GM21825 (cell line): ENCODE data around the gene APP.

Experiments used
- ATAC-seq: cut with Tn5 transposase; IDR thresholded peaks from one replicate; pipeline ENCODE4 v1.9.1; 2021; ENCODE audit warnings: mild to moderate bottlenecking, moderate library complexity; ENCODE audit not compliant: unreplicated experiment

Gene APP

DNA sequence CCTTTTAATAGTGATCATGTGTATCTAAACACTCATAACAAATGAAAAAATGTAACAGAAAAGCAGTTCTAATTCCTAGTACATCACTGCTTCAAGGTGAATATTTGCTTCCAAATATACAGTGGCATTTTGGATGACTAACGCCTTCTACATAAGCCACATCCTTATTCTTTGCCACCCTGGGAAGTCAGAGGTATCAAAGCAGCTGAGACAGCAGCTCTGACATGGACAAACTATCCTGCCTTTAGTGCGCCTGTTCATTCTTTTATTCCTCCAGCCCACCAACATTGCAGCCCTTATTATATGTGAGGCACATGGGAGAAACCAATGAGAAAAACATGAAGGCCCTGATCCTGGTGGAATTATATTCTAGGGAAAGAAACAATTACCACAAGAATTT lies 183.0 kb downstream of the APP start:
- ATAC-seq: no peak

DNA sequence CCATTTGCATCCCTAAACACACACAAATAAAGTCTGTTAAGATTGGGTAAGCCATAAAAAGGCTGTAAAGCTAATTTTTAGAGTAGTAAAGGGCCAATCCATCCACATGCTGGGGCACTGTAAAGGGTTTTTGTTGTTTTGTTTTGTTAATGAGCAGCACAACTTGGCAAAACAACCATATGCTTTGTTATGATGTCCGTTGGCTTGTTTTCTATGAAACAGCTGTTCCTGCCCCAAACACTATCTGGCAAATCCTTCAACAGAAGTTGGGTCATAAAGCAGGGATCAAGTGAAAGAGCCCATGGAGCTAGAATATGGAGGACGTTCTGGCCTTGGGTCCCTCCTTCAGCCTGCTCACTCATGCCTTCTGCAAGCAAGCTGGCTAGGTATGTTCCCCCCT lies 183.6 kb downstream of the APP start:
- ATAC-seq: no peak

DNA sequence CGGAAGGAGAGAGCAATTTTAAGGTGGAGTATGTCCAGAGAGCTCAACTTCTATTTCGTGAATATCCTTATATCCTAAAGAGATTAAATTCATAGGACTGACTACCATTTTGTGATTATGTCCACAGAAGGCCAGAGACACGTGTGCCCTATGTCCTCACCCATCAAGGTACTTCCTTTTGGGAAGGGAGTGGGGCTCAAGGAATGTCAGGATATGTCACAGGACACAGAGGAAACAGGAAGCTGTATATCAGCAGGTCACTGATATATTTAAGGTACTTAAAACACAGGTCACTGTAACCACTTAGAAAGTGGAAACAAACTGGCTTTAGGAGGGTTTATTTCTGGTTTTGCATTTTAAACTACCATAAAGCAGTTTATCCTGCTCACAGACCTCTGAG lies 184.6 kb downstream of the APP start:
- ATAC-seq: no peak

DNA sequence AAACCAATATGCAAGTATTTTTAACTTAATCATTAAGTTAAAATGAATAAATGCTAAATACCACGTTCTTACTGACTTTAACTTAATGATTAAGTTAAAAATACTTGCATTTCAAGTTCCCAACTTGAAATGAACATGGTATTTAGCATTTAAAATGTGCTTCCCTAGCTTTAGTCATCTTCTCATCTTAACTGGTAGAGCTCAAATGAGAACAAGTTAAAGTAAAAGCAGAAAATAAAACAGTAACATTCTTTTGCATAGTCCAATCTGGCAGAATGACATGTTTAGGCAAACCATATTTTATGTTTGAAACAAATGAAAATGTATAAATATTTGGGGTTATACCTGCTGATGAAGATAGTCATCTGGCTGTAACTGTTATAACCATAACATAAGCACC lies 186.0 kb downstream of the APP start:
- no peak for ATAC-seq

DNA sequence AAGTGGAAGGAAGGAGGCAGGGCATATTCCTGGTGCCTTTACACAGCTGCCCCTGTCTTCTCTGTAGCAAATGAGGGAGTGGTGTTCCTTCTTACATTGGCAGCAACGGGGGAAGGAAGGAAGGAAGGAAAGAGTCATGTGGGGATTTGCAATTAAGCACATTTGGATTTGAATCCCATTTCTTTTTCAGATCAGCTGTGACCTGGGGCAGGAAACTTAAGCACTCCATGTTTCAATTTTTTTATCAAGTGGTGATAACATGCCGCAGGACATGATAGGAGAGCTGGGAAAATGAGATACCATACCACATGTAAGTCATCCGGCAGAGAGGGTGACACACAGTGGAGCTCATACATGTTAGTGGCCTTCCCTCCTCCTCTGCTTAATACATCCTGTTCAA lies 186.8 kb downstream of the APP start:
- ATAC-seq: no peak

DNA sequence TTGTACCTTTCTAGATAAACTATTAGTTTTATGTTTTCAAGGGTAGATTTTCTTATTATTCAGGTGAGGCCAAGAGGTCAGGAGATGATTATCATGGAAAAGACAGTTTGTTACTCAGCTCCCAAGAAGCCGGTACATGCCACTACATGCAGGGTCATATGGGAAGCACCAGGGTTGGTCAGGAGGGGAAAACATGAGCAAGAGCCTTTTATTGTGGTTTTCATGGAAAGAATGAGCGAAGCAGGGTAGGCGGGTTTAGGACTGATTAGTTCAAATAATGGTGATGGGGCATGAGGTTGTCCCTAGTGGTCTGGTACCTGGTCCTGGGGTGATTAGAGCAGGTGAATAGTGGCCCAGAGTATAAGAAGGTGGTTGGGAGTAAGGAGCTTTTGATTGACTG lies 189.9 kb downstream of the APP start:
- no peak for ATAC-seq

DNA sequence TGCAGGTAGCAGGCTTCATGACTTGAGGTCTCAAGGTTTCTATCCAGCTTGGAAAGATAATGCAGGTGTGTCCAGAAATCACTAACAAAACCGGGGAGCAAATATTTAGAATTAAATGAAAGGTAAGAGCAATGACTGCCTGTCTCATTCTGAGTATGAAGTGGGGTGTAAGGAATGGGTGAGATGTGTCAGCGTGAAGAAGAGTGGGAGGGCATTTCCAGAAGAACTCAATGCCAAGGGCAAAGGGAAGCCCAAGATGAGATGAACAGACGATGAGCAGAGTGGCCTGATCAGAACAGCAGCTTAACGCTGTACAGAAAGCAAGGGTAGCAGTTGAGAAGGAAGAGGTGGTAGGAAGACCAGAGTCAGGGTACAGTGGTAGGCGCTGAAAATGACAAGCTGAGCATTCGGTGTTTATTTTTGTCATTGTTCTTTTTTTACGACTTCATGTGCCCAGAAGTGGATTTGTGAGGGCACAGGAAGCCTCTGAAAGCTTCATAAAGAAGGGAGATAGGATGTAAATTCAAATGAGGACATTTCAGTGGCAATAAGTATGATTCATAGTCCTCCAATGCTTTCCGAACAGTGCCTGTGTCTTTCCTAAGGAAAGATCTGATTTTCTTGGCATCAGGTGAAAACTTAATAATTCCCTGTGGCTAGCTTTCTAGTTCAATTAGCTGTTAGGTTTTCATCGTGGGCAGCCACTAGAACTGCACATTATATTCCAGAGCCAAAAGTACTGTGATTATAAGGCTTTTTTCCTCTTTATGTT lies 190.5 kb downstream of the APP start:
- ATAC-seq: no peak

DNA sequence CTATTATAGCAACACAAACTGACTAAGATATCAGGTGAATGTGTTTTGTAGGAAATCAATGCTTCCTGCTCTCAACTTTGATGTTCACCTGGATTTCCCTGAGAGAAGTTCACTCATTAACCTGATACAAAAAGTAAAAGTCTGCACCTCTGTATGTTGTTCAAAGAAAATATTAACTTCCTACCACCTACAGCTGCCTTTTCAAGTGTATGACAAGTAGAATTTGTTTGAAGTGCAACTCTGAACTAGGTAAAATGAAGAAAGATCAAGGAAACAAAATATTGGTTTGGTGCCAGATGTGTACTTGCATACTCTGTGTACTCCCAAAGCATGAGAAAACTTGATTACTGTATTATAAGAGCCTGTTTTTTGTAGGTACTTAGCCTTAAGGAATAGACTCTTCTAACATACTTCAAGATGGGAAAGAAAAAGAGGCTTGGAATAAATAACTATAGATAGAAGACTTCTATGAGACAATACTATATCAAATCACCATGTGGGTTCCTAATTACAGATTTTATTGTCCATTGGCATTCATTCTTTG lies 193.4 kb downstream of the APP start:
- no peak for ATAC-seq

DNA sequence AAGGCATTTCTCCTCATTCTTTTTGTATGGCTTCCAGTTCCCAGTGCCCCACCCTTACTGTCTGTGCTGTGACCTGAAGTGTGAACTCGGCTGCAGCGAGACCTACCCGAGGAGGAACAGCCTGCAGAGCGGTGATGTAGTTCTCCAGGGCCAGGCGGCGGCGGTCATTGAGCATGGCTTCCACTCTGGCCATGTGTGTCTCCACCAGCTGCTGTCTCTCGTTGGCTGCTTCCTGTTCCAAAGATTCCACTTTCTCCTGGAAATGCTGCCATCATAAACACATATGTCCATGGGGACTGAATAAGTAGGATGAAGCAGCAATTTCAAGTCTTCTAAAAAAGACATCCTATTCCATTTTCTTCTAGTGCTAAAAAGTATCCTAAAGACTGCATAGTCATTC lies 195.6 kb downstream of the APP start:
- ATAC-seq: no peak

DNA sequence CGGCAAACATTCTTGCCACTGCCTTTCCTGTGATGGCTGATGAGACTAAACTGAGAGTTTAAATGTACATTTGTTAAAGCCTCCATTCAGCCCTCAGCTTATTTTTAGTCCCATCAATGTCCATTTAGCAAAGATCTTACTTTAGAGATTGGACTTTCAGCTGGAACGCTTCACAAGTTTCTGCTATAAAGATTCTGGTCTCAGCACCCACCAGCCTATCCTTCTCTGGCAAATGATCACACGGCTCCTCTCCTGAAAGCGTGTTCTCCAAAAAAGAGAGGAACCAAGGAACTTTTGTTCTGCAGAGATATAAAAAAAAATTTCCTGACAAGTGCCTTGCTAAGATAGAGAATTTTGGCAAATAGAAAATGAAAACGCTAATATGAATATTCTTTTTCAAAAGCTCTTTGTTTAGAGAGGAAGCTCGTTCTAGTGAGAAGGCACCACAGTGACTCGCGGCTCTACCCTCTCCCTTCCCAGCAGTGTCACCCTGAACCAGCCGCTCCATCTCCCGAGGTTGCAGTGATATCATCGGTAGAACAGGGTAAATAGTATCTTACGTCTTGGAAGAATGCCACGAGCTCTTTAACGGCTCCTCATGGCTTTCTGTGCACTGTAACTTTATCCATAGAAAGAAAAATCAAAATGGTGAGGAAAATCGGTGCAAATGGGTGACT lies 200.2 kb downstream of the APP start:
- no peak for ATAC-seq

DNA sequence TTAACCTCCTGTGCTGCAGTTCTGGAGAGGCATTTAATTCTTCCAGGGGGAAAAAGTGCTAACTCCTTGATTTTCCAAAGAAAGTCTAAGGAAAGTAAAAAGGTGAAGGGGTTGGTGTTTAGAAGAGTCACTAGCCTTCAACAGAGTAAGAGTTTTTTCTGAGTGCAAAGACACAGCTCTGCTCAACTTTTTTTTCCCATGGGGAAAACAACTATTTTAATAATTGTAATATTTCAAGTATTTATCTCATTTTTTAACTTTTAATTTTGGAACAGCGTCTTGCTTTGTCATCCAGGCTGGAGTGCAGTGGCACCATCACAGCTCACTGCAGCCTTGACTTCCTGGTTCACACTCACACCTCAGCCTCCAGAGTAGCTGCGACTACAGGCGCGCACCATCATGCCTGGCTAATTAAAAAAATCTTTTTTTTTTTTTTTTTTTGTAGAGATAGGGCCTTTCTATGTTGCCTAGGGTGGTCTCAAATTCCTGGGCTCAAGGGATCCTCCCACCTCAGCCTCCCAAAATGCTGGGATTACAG lies 202.6 kb downstream of the APP start:
- peak; percentile 36 for ATAC-seq

DNA sequence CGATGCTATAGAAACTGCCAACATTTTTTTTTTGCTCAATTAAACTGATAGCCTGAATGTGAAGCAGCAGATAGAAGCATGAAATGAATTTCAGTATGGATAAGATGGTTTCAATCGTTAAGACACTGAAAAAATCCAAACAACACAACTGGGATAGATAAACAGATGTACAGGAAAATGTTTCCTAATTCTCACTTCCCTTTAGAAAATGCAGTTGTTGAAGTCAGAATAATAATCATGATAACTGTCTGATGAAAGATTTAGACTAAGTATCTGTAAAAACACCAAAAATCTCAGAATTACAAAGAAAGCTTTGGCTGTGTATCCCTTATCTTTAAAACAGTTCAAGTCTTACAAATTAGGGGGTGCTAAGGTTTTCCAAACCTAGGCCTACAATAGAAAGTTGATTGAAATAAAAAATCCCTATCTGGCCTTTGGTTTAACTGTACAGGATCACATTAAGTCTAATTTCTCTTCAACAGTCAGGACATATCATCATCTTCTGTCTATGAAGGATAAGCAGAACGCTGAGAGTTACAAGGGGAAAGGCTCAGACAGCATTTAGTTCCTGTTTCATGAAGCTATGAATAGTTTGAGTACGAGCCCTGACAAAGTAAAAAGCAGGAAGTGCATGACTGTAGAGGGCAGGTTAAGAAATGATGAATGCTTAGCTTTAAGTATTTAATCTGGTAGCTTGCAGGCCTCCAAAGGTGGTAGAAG lies 203.2 kb downstream of the APP start:
- peak; percentile 99 for ATAC-seq

DNA sequence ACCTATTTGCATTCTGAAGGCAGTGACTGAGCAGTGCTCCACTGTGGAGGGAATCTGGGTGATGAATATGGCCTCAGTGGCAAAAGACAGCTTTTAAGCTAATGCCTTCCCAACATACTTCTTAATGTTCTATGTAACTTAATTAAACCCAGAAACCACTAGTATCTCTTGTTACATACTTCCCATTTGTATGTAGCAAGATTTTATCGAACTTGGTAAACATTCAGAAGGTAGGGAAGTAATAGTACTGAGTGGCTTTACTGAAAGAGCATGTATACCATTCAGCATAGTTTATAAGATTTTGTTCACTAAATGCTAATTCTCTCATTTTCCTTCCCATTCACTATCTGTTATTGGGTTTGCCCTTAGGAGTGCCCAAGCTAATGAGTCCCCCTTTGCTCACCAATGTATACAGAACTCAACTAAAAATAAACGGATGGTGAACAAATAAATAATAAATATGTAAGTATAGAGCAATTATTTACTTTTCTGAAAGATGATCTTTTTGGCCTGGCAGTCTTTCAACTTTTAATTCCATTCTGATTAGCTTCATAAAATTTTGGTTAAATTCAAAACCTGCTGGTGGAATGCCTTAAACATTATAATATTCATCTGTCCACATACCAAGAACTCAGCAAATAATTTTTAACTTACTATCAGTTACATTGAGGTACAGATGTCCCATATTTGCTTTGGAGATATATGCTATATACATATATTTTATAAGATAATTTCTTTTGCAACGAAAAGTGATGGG lies 204.4 kb downstream of the APP start:
- no peak for ATAC-seq

DNA sequence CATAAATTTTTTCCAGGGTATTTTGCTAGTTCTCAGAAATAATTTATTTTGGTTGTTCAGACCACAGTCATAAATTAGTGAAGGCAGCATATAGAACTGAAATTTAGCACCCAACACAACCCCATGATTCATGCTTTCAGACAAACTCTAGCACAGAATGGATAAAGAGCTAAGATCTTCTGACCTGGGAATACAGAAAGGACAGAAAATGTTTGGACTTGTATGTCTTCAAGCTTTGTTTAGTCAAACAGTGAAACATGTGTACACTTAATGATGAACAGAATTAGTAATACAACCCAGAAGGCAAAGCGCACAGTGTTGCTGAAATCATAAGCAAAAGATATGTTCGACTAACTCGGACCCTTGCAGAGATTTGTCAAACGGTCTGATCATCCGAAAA lies 205.6 kb downstream of the APP start:
- no peak for ATAC-seq

DNA sequence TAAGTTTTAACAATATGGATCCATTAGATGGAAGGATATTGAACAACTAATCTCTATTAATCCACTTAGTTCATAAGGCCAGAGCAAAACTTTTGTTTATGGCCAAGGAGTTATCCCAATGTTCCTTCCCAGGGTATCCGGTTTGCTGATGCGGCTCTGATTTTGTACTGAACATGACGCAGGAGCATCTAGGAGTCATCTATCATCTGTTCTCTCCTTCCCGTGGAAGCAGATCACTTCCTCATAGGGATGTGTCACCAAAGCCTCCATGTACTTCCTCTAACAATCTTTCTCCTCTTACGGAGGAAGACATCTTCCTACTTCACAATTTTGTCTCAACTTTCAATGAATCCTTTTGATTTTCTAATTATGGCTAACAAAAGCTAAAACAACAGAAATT lies 206.6 kb downstream of the APP start:
- ATAC-seq: no peak

DNA sequence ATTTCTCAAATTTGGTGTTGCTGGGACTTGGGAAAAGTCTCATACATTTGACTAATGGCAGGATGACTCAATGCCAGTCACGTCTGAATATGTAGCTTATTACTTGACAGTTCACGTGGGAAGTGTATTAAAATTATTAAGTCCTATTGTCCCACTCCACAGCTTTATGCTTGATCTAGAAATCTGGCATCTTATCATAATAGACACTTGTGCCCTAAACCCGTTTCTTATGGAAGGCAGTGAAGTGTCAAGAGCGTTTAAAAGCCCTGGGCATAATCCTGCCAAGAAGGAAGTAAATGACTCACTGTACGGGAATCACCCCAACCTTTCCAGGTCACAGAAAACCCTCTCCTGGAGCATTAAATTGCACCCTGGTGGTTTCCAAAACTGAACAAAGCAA lies 207.4 kb downstream of the APP start:
- no peak for ATAC-seq

DNA sequence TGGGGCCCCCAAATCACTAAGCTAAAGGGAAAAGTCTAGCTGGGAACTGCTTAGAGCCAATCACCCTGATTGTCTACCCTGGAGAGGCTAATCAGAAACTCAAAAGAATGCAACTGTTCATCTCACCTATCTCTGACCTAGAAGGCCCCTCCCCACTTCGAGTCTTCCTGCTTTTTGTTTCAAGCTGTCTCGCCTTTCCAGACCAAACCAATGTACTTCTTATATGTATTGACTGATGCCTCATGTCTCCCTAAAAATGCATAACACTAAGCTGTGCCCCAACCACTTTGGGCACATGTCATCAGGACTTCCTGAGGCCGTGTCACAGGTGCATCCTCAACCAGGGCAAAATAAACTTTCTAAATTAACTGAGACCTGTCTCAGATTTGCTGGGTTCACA lies 209.5 kb downstream of the APP start:
- no peak for ATAC-seq

DNA sequence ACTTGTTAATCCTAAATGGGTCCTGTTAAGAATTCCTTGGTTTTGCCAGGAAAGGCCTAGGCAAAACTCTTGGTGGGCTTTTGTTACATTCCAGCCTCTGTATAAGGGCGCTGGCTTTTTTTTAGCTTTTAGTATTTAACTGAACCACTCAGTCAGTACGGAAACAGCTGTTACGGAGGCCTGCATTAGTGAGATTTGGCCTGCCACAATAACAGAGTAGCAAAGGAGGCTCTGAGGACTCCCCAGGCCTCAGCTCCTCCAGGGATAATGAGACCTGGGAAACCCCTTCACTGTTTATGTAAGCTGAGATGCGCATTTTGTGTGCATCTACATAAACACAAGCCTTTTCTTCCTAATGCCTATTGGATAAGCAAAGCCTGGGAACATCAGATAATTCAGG lies 210.2 kb downstream of the APP start:
- no peak for ATAC-seq

DNA sequence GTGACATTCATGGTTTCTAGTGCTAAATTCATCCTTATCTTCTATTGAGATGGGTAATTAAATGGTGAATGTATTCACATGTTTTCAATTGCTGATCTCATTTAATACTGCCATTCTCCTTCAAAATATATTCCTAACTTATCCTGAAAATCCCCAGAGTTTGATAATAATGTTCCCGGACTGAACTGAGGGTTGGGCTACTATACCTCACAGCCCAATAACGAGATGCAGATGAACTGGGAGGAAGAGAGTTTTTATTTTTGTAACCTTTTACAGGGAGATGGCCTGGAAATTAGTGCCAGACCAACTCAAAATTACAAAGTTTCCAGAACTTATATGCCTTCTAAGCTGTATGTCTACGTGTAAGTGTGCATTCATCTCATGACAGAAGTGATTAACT lies 210.8 kb downstream of the APP start:
- ATAC-seq: no peak

DNA sequence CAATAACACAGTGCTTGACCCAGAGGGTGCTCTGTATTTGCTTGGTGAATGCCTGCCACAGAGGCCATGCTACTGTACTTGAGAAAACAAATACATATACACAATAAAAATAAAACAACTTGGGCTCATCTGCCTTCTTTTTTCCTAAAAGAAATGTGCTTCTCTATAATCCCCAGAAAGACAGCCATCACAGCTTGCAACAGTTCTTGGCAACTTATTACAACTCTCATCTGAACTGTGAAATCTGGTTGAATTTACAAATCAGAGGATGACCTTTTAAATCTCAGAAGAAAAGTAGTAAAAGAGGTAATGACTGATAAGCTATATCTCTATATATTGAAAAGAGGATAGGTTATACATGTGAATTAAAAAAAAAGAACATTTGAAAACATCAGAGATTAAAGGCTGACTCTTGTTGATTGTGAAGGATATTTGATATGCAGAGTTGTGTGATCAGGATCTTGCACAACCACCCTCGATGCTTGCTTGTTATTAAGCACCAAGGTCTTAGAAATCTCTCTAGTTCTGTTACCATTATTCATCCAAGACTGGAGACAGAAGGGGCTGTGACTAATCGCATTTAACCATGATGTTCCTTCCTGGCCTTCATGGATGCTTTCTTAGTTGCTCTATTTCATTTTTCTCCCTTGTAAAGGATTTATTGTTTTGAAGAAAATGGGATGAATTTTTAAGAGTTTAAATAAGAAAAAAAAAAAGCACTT lies 213.4 kb downstream of the APP start:
- no peak for ATAC-seq
